HG02798 (cell line): ENCODE data around the gene MAP3K5.
"Not testable (repeated sequence)": the region's sequence is repeated elsewhere in the genome, so short reads cannot be mapped to it uniquely, and the experiment has no call there.

Experiments
- ATAC-seq: cut with Tn5 transposase; IDR thresholded peaks from one replicate; pipeline ENCODE4 v1.9.1; 2021; ENCODE audit warnings: mild to moderate bottlenecking; ENCODE audit not compliant: unreplicated experiment, poor library complexity

The MAP3K5 gene

DNA sequence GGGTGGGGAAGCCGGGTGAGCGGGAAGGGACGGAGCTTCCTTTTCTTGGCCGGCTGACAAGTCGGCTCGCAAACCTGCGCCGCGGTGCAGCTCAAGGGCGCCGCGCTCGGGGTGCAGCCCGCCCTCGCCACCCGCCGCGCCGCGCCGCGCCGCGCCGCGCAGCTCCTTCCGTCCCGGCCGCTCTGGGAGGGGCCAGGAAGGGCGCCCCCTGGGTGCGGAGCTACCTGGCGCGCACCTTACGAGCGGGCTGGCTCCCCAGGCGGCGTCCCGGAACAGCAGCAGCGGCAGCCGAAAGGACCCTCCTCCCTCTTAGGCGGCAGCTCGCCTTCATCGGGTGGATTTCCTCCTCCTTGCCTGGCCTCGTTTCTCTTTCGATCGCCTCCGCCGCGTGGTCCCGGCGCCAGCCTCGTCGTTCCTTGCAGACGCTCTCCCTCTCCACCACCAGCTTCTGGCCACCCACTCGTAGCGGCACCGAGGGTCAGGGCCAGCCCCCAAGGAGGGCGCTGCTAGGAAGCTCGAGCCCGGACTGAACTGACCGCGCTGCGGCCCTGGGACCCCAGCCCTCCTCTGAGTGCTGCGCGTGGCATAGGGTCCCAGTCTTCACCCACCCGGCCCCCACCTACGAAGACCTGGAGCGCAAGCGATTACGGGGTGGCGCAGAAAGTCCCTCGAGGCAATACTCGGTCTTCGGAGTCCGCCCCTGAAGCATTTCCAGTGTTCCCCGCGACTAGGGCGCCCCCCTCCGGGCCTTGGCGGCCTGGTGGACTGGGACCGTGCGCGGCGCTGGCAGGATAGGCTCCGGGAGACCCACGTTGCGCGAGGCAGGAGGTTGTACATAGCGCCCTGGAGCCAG lies at the start of gene MAP3K5:
MAP3K5 (minus strand) TSS at position 68 of the 853 bp plus-strand sequence. CDS start 320 bp downstream, outside the sequence.
- ATAC-seq, result peak; percentile 69

GRCh38 chr6:136840276-136841001 lies 48.2 kb upstream of the MAP3K5 start:
- ATAC-seq, result no peak

DNA sequence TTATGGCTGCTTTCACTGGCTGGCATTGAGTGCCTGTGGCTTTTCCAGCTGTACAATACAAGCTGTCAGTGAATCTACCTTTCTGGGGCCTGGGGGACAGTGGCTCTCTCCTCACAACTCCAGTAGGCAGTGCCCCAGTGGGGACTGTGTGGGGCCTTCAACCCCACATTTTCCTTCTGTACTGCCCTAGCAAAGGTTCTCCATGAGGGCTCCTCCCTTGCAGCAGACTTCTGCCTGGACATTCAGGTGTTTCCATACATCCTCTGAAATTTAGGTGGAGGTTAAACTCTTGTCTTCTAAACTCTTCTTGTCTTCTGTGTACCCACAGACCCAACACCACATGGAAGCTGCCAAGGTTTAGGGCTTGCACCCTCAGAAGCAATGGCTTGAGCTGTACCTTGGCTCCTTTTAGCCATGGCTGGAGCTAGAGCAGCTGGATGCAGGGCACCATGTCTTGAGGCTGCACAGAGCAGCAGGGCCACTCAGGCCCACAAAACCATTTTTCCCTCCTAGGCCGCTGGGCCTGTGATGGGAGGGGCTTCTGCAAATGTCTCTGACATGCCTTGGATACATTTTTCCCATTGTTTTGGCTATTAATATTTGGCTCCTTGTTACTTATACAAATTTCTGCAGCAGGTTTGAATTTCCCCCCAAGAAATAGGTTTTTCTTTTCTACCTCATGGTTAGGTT lies 39.7 kb upstream of the MAP3K5 start:
- no peak for ATAC-seq

DNA sequence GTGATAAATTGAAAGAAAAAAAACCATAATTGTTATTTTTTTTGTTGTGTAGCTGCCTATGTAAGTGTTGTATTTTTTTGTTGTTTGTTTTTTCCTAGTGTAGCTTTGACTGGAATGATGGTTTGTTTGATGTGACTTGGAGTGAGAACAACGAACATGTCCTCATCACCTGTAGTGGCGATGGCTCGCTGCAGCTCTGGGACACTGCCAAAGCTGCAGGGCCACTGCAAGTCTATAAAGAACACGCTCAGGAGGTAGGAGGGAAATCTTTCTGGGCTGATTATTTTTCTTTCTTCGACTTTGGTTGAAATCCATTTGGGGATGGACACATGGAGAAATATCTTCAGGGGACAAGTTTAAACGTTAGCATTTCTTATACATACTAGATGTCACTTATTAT lies 33.9 kb upstream of the MAP3K5 start:
- no peak for ATAC-seq

GRCh38 chr6:136823128-136823660 lies 30.9 kb upstream of the MAP3K5 start:
- ATAC-seq, result no peak

DNA sequence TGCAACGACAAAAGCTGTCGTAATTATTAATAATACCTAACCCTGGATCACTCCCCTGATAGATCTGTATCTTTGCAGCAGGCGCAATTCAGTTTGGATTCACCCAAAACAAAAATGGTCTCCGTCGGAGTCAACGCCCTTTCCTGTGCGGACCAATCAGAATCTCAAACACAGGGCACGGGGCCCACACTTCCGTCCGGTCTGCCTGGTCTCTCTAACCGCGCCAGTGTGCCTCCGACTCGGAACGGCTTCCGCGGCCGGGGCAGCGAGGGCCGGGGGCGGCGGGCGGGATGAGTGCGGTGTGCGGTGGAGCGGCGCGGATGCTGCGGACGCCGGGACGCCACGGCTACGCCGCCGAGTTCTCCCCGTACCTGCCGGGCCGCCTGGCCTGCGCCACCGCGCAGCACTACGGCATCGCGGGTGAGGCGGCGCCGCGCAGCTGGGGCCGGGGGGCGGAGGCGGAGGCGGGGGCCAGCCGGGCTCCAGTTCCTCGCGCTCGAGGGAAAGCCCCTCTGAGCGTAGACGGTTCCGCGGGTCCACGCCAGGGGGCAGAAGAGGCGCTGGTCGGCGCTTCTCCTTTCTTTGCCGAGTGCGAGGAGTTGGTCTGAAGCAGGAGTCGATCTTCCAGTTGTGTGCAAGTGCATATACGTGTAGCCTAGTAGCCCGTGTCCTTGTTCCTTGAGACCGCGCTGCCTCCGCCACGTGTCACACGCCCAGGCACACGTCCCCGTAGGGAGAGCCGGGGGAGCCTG lies 30.3 kb upstream of the MAP3K5 start, which contains the start of gene PEX7:
PEX7 (plus strand) TSS at position 217 of the 752 bp plus-strand sequence; CDS start at position 291, 74 bp downstream.
- peak; percentile 97 for ATAC-seq

- peak; percentile 0 for ATAC-seq
These were observed 29.7 kb upstream of the MAP3K5 start for GRCh38 chr6:136822046-136822375.

DNA sequence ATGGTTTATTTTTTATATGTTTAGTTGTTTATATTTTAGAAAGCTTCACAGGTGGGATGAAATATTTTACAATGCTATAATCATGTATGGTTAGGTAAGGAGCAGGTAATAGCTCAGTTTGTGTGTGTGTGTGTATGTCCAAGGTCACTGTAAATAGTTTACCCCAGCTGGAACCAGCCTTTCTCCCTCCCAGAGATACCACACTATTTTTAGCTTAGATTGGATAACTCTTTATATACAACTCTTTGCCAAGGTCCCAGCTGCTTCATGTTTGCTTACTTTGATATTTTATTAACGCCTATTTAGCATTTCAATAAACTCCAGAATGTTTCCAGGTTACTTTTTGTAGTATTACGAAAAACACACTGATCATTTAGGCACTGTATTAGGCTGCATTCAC lies 28.3 kb upstream of the MAP3K5 start:
- ATAC-seq, result no peak

GRCh38 chr6:136816656-136817055 lies 24.4 kb upstream of the MAP3K5 start:
- no peak for ATAC-seq

- not testable (repeated sequence) for ATAC-seq
These were observed 23.3 kb upstream of the MAP3K5 start for GRCh38 chr6:136815608-136816007.

GRCh38 chr6:136812174-136812573 lies 19.9 kb upstream of the MAP3K5 start:
- no peak for ATAC-seq

GRCh38 chr6:136811272-136811671 lies 19.0 kb upstream of the MAP3K5 start:
- no peak for ATAC-seq

DNA sequence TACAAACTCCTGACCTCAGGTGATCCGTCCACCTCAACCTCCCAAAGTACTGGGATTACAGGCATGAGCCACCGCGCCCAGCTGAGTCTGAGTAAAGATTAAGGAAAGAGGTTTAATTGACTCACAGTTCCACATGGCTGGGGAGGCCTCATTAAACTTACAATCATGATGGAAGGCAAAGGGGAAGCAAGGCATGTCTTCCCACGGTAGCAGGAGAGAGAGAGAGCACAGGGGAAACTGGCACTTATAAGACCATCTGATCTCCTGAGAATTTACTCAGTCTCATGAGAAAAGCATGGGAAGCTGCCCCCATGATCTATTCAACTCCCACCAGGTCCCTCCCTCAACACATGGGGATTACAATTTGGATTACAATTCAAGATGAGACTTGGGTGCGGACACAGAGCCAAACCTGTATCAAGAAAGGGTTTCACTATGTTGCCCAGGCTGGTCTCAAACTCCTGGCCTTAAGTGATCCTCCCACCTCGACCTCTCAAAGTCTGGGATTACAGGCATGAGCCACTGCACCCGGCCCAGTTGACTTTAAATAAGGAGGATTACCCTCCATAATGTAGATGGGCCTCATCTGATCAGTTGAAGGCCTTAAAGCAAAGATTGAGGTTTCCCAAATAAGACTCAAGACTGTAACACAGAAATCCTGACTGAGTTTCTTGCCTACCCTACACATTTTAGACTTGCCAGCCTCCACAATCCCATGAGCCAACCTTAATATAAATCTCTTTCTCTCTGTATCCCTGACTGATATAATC lies 17.0 kb upstream of the MAP3K5 start:
- no peak for ATAC-seq

- no peak for ATAC-seq
These were observed 11.3 kb upstream of the MAP3K5 start for GRCh38 chr6:136803608-136804007.

DNA sequence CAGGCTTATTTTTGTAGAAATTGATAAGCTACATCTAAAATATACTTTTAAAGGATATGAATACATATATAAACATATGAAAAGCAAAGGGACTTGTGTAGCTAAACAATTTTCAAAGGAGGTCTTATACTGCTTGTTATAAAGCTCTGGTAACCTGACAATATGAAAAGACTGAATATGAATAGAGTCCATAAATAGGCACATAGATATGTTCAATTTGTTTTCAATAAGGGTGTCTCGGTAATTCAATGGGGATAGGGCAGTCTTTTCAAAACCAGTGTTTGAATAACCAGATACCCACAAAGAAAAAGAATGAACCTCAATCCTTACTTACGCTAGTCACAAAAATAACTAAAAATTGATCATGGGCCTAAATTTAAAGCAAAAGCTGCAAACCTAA lies 9.3 kb upstream of the MAP3K5 start:
- no peak for ATAC-seq

GRCh38 chr6:136798044-136798443 lies 5.8 kb upstream of the MAP3K5 start:
- ATAC-seq, result no peak

DNA sequence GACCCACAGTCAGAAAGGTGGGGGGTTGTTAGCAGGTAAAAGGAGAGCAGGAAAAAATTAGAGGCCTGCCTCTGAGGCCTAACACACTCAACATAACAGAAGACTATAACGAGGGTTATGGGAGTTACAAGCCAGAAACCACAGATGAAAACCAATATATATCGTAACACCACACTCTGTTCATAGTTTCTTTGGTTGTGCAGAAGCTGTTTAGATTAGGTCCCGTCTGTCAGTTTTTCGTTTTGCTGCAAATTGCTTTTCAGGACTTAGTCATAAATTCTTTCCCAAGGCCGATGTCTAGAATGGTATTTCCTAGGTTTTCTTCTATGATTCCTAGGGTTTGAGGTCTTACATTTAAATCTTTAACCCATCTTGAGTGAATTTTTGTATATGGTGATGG lies 3.7 kb upstream of the MAP3K5 start:
- ATAC-seq, result no peak

DNA sequence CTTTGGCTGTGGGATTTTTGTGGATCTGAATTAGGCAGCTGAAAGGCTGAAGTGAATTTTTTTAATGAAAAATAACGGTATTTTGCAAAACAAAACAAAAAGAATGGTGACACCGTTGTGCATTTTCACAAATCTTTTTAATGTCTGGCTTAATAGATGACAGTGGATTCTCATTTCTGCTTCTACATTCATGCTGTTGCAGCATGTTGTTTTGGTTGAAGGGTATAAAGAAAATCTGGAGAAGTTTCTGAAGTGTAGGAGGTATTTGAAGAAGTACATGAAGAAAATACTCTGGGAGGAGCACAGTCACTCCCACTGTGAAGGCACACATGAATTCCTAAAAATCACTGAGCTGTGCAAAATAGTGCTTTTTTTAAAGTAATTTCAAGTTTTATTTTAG lies 3.1 kb upstream of the MAP3K5 start:
- ATAC-seq, result no peak

DNA sequence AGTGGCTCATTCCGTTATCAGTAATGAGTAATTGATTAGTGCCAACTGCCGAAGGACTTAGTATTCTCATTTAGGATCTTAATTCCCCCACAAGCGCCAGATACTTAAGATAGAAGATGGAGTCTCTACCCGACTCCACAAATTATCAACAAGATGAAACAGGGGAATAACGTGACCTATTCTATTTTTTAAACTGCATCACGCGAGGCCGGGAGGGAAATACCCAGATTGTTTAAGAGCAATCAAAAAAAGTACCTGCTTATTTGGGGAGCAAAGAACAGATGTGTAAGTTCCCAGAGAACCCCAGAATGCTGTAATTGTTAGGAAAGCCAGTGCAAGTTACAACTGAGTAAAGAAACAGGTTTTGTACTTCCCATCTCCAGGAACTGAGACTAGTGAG lies 1.1 kb upstream of the MAP3K5 start:
- ATAC-seq, result no peak
